GM18517 (cell line): ENCODE results near the gene ANKRD63.

Experiments
- ATAC-seq: cut with Tn5 transposase; IDR thresholded peaks from one replicate; pipeline ENCODE4 v1.9.1; 2021; ENCODE audit warnings: mild to moderate bottlenecking, moderate library complexity; ENCODE audit not compliant: unreplicated experiment

Gene ANKRD63

GRCh38 chr15:40295877-40296560, 13.2 kb upstream of the ANKRD63 start:
- ATAC-seq = no peak

GRCh38 chr15:40295297-40295696, 12.4 kb upstream of the ANKRD63 start:
- ATAC-seq = no peak

GRCh38 chr15:40293905-40294895, 11.3 kb upstream of the ANKRD63 start:
- no peak for ATAC-seq

GRCh38 chr15:40293006-40293405, 10.1 kb upstream of the ANKRD63 start:
- no peak for ATAC-seq

- no peak for ATAC-seq
These were observed 9.4 kb upstream of the ANKRD63 start for GRCh38 chr15:40292246-40292645.

GRCh38 chr15:40290918-40291574, 8.2 kb upstream of the ANKRD63 start:
- no peak for ATAC-seq

- ATAC-seq = no peak
These were observed 7.7 kb upstream of the ANKRD63 start for GRCh38 chr15:40290545-40290917.

- ATAC-seq = no peak
These were observed 6.4 kb upstream of the ANKRD63 start for GRCh38 chr15:40289140-40289775.

- no peak for ATAC-seq
These were observed 5.1 kb upstream of the ANKRD63 start for GRCh38 chr15:40287968-40288367.

- no peak for ATAC-seq
These were observed 4.6 kb upstream of the ANKRD63 start for GRCh38 chr15:40287505-40287904.

GRCh38 chr15:40286794-40287193, 3.9 kb upstream of the ANKRD63 start:
- ATAC-seq = no peak

- no peak for ATAC-seq
These were observed 3.2 kb upstream of the ANKRD63 start for GRCh38 chr15:40286061-40286532.

- ATAC-seq = no peak
These were observed 2.7 kb upstream of the ANKRD63 start for GRCh38 chr15:40285554-40286011.

GRCh38 chr15:40285151-40285550, 2.3 kb upstream of the ANKRD63 start:
- no peak for ATAC-seq

GRCh38 chr15:40283615-40284300, 894 bp upstream of the ANKRD63 start:
- no peak for ATAC-seq

GRCh38 chr15:40282147-40282868, 556 bp downstream of the ANKRD63 start:
- ATAC-seq = no peak

- no peak for ATAC-seq
These were observed 1.1 kb downstream of the ANKRD63 start for GRCh38 chr15:40281801-40282146.

- ATAC-seq = no peak
These were observed 1.6 kb downstream of the ANKRD63 start for GRCh38 chr15:40281057-40281800.
